ENCODE results near the gene CAMK2G.

CAMK2G gene

DNA sequence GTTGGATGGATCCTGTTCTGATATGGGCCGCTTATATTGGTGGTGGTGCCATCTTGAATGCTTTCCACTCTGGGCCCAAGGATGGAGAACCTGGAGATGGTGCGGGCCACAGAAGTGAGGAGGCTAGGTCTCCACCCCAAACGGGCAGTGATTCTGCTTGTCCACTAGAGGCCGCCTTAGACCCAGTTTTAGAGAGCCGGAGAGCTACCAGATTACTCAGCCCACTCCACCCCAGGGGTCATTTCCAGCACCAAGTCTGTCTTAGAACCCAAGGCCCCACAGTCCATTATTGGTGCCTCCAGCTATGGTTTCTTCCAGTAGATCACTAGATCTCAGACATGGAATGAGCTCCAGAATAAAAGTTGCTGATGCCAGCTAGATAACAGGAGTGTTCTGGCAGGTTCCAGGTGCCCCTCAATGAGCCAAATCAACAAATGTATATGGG, 11.8 kb upstream of the CAMK2G start:
- H3K36me3 ChIP-seq = no peaks in the 10 kb centered on the region
- H3K4me3 ChIP-seq (ENCODE audit: low read depth, low read length) = no peak overlapping the region
- peak; percentile 75 for DNase-seq
- TF ChIP-seq, protein P1, sequence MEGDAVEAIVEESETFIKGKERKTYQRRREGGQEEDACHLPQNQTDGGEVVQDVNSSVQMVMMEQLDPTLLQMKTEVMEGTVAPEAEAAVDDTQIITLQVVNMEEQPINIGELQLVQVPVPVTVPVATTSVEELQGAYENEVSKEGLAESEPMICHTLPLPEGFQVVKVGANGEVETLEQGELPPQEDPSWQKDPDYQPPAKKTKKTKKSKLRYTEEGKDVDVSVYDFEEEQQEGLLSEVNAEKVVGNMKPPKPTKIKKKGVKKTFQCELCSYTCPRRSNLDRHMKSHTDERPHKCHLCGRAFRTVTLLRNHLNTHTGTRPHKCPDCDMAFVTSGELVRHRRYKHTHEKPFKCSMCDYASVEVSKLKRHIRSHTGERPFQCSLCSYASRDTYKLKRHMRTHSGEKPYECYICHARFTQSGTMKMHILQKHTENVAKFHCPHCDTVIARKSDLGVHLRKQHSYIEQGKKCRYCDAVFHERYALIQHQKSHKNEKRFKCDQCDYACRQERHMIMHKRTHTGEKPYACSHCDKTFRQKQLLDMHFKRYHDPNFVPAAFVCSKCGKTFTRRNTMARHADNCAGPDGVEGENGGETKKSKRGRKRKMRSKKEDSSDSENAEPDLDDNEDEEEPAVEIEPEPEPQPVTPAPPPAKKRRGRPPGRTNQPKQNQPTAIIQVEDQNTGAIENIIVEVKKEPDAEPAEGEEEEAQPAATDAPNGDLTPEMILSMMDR (IDR thresholded peaks at IDR 0.05; ENCODE audit: low read depth, low read length) = peak; percentile 81
- no peaks in the 10 kb centered on the region for H3K9me3 ChIP-seq
- no peaks in the 10 kb centered on the region for H3K27me3 ChIP-seq
- peaks cover 10% of the 10 kb centered on the region for H3K4me1 ChIP-seq

DNA sequence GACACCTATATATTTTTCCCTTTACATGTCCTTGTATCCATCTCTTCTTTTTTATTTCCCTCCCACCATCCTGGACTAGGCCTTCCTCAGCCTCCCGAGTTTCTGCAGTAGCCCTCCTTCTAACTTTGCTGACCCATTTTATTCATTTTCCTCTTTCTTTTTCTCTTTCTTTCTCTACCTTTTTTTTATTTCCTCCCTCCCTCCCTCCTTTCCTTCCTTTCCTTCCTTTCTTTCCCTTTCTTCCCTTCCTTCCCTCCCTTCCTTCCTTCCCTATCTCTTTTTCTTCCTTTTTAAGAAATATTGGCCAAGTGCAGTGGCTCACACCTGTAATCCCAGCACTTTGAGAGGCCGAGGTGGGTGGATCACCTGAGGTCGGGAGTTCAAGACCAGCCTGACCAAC, 9.7 kb upstream of the CAMK2G start:
- Histone ChIP-seq H3K4me3 (ENCODE audit: low read depth, low read length) (no peak overlapping the region), H3K36me3 (no peaks in the 10 kb centered on the region), H3K27me3 (no peaks in the 10 kb centered on the region), H3K4me1 (peaks cover 10% of the 10 kb centered on the region), H3K9me3 (no peaks in the 10 kb centered on the region)
- DNase-seq = no peak
- TF ChIP-seq, protein P1 (IDR thresholded peaks at IDR 0.05; ENCODE audit: low read depth, low read length) = no peak

DNA sequence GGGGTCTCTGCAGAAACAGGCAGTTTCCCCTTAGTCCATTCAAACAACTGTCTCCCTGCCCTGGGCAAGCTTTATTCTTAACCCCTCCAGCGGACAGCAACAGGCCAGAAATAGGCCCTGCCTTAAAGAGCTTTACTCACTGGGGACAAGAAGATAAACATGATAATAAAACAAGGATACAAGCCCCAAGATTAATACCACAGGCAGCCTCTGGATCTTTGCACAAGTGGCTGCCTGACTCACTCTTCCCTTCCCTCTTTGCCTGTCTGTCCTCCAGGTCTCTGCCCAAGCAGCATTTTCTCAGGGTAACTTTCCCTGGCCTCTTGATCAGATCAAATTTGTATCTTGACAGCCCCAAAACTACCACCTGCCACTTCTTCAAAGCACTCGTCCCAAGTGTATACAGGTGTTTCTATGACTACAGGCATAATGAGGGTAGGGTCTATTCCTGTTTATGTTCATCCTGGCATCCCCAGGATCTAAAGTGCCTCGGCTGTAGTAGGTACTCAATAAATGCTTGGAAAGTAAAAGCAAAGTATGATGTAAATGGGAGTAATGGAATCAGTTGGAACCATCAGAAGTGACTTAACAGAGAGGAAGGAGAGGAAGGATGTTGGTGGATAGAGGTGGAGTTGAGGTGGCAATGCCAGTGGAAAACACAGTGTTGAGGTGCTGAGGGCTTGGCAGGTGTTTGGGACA, 7.0 kb upstream of the CAMK2G start:
- peaks cover 3% of the 10 kb centered on the region for H3K4me1 ChIP-seq

DNA sequence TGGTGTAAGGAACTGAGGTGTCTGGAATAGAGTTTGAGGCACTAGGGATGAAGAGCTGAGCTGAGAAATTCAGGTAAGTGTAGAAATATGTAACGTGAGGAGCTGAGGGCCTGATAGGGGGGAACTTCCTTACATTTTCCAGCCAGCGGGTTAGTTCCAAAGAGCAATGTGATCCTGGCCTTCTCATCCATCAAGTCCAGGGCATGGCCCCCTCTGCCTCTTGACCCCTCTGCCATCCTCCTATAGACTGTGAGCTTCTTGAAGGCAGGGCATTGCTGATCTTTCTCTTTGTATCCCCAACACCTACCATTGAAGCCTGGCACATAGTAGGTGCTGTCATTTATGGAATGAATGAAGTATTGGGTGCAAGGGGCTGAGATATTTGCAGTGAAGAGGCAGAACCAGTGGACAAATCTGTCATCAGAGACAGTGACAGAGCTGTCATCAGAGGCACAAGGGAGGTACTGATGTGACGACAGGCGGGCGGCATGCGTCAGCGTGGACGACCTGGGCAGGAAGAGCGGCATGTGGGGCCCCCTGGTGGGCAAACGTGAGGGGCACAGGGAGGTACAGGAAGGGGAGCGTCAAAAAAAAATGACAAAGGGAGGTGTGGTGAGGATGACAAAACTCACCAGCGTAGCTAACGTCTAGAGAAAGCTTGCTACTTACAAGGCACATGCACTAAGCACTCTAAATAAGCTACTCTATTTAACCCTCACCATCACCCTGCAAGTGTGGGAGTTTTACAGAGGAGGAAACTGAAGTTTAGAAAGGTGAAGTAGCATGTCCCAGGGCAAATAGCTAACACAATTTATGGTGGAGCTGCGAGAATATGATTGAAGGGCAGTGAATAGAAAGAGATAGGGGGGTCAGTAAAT, 5.2 kb upstream of the CAMK2G start:
- H3K4me1 ChIP-seq = no peaks in the 10 kb centered on the region
- 0 out of 2 replicates have a peak overlapping the region, but pooled peaks have one; percentile 5 for H3K4me3 ChIP-seq (ENCODE audit: low read depth, low read length)

More for the DNA sequence above, 7.0 kb upstream of the CAMK2G start:
- TF ChIP-seq, protein P1 (IDR thresholded peaks at IDR 0.05; ENCODE audit: low read depth, low read length) = no peak
- no peak for DNase-seq
- Histone ChIP-seq H3K27me3 (no peaks in the 10 kb centered on the region), H3K9me3 (no peaks in the 10 kb centered on the region), H3K36me3 (no peaks in the 10 kb centered on the region), H3K4me3 (ENCODE audit: low read depth, low read length) (no peak overlapping the region)

DNA sequence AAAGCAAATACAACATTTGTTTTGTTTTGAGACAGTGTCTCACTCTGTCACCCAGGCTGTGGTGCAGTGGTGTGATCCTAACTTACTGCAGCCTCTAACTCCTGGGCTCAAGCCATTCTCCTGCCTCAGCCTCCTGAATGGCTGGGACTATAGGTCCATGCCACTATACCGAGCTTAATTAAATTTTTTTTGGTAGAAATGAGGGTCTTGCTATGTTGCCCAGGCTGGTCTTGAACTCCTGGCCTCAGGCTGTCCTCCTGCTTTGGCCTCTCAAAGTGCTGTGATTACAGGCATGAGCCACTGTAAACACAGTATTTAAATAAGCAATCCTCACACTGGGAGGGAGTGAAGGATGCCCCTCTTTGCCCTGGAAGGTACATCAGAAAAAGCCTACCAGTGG, 4.0 kb upstream of the CAMK2G start:
- Histone ChIP-seq H3K4me1 (no peaks in the 10 kb centered on the region), H3K27me3 (no peaks in the 10 kb centered on the region), H3K4me3 (ENCODE audit: low read depth, low read length) (no peak overlapping the region), H3K36me3 (no peaks in the 10 kb centered on the region), H3K9me3 (no peaks in the 10 kb centered on the region)
- no peak for DNase-seq
- TF ChIP-seq, protein P1 (IDR thresholded peaks at IDR 0.05; ENCODE audit: low read depth, low read length) = no peak

More for the DNA sequence above, 5.2 kb upstream of the CAMK2G start:
- Histone ChIP-seq H3K9me3 (no peaks in the 10 kb centered on the region), H3K27me3 (no peaks in the 10 kb centered on the region), H3K36me3 (no peaks in the 10 kb centered on the region)
- peak; percentile 90 for DNase-seq
- TF ChIP-seq, protein P1 (IDR thresholded peaks at IDR 0.05; ENCODE audit: low read depth, low read length) = peak; percentile 95

All from BE2C (cell line).